K562 (cell line): ENCODE measurements around the gene DPY19L1. TPM values are rescaled to one million over a fixed set of nuclear protein-coding genes. Genes with fewer than 3 reads are reported as not detected.

ENCODE experiments used
- ATAC-seq: fragments of 200-7000 bp; cut with Tn5 transposase; 3 replicates; pipeline ENCODE4 v1.9.1; 2020; ENCODE audit warnings: moderate library complexity
- BruUV-seq: library from RNA; stranded (reverse); fragments of 400-500 nt; replicated peaks from 2 replicates; lab custom pipeline; 2021; lab: Mats Ljungman, UMichigan
- CTCF ChIA-PET: fragments of 300-600 bp; formaldehyde crosslinking; extraction: SDS; loops from one replicate; lab custom pipeline; 2021; ENCODE audit warnings: low intra/inter-chr PET ratio; lab: Yijun Ruan, JAX
- POLR2A ChIA-PET: fragments of 300-600, 350-650 bp; sonication (Branson Sonifier 250); formaldehyde crosslinking; extraction: SDS; loops from one replicate; lab custom pipeline; 2021; ENCODE audit warnings: antibody characterized with exemption, inconsistent platforms; lab: Yijun Ruan, JAX
- DNase-seq, 4 experiments: peaks; one replicate each; pipeline versions ENCODE4 v3.0.0 to v3.0.0-alpha.2; 2011 to 2018; ENCODE audit warnings: low spot score in 3 of 4, mixed read lengths in 3 of 4; ENCODE audit errors: extremely low read depth in 1 of 4
- FAIRE-seq: peaks from 2 replicates; lab custom pipeline; 2011; peaks lifted over from hg19 to GRCh38; lab: Jason Lieb, UNC
- H2AFZ ChIP-seq: 2 replicates; pipeline ENCODE4 v1.6.0; 2011; ENCODE audit warnings: low read depth, low read length, control low read depth, inconsistent platforms
- H3K27ac ChIP-seq: fragments of 200-600 bp; 3 replicates; pipeline ENCODE4 v1.8.0; 2011; ENCODE audit warnings: low read depth, mild to moderate bottlenecking, control low read depth, inconsistent platforms, low read length, moderate library complexity, mixed read lengths; ENCODE audit errors: extremely low read depth
- H3K27me3 ChIP-seq, 2 experiments: fragments of 300-600 bp in 1 of 2; 2 replicates in 1 of 2; 3 replicates in 1 of 2; pipeline versions ENCODE4 v1.6.0 to v1.8.0; 2011; ENCODE audit warnings: inconsistent platforms in 2 of 2, low read length in 2 of 2, mild to moderate bottlenecking in 1 of 2, mixed read lengths in 1 of 2, moderate library complexity in 1 of 2; ENCODE audit not compliant: control insufficient read depth in 2 of 2, insufficient read depth in 2 of 2
- H3K36me3 ChIP-seq: fragments of 300-600 bp; 3 replicates; pipeline ENCODE4 v1.8.0; 2011; ENCODE audit warnings: mild to moderate bottlenecking, low read length, inconsistent platforms; ENCODE audit not compliant: control insufficient read depth, insufficient read depth
- H3K4me1 ChIP-seq, 2 experiments: fragments of 200-600 bp in 1 of 2; replicated peaks in 1 of 2; 2 replicates in 1 of 2; 3 replicates in 1 of 2; pipeline versions ENCODE4 v1.5.1 to v1.8.0; 2011; ENCODE audit warnings: inconsistent platforms in 2 of 2, low read length in 2 of 2, mild to moderate bottlenecking in 1 of 2, mixed read lengths in 1 of 2, moderate library complexity in 1 of 2; ENCODE audit not compliant: control insufficient read depth in 2 of 2, insufficient read depth in 2 of 2
- H3K4me2 ChIP-seq: 2 replicates; pipeline ENCODE4 v1.6.1; 2011; ENCODE audit warnings: low read length, control low read depth, inconsistent platforms, mixed read lengths; ENCODE audit not compliant: insufficient read depth
- H3K4me3 ChIP-seq: fragments of 200-600 bp; sonication (generic), shearing (Covaris generic); 2 replicates; pipeline ENCODE4 v1.5.1; 2016; ENCODE audit warnings: control low read depth, inconsistent platforms
- H3K79me2 ChIP-seq: fragments of 200-600 bp; 3 replicates; pipeline ENCODE4 v1.8.0; 2011; ENCODE audit warnings: low read length, inconsistent platforms; ENCODE audit not compliant: control insufficient read depth, insufficient read depth
- H3K9ac ChIP-seq, 2 experiments: 2 replicates each; pipeline versions ENCODE4 v1.6.0 to v1.6.1; 2011; ENCODE audit warnings: low read depth in 2 of 2, low read length in 2 of 2, control low read depth in 1 of 2, inconsistent platforms in 1 of 2, mild to moderate bottlenecking in 1 of 2, mixed read lengths in 1 of 2; ENCODE audit not compliant: insufficient read depth in 1 of 2
- H3K9me1 ChIP-seq: one replicate; pipeline ENCODE4 v1.6.0; 2011; ENCODE audit warnings: inconsistent platforms, mild to moderate bottlenecking, low read length, moderate library complexity; ENCODE audit not compliant: control insufficient read depth, insufficient read depth
- H3K9me3 ChIP-seq: replicated peaks from 2 replicates; pipeline ENCODE4 v1.5.1; 2011; ENCODE audit warnings: low read depth, low read length, inconsistent platforms; ENCODE audit not compliant: control insufficient read depth, insufficient read depth
- H4K20me1 ChIP-seq: replicated peaks from 2 replicates; pipeline ENCODE4 v1.6.1; 2011; ENCODE audit warnings: low read length, inconsistent platforms, mixed read lengths; ENCODE audit not compliant: control insufficient read depth, insufficient read depth
- BCL6 ChIP-seq: fragments of 250-450 bp; sonication (Bioruptor Pico); IDR thresholded peaks from 2 replicates; pipeline ENCODE4 v1.4.0; 2020
- CGGBP1 ChIP-seq: fragments of 250-450 bp; sonication (Bioruptor Pico); IDR thresholded peaks from 2 replicates; pipeline ENCODE4 v1.9.0; 2021; ENCODE audit warnings: mild to moderate bottlenecking
- COPS2 ChIP-seq: fragments of 450-650 bp; conservative IDR thresholded peaks from 2 replicates; pipeline ENCODE4 v1.6.1; 2016; ENCODE audit warnings: mild to moderate bottlenecking, moderate library complexity
- CREB5 ChIP-seq: fragments of 250-450 bp; sonication (Bioruptor Pico); IDR thresholded peaks from 2 replicates; pipeline ENCODE4 v1.5.0; 2020; ENCODE audit warnings: mild to moderate bottlenecking
- CTCFL ChIP-seq: IDR thresholded peaks from 2 replicates; pipeline ENCODE4 v1.6.1; 2011; ENCODE audit warnings: borderline replicate concordance, low read depth, mild to moderate bottlenecking, moderate library complexity, low read length; ENCODE audit not compliant: insufficient read depth, poor library complexity, severe bottlenecking
- HCFC1 ChIP-seq: IDR thresholded peaks from 2 replicates; pipeline ENCODE4 v1.6.1; 2012; ENCODE audit warnings: low read depth, low read length, improper control_type of control experiment
- HES1 ChIP-seq: fragments of 450-650 bp; IDR thresholded peaks from 2 replicates; pipeline ENCODE4 v1.6.1; 2016; ENCODE audit warnings: low read depth, mild to moderate bottlenecking, moderate library complexity
- NCOA2 ChIP-seq, 2 experiments: fragments of 450-650 bp; IDR thresholded peaks; 2 replicates each; pipeline ENCODE4 v1.6.1; 2018; ENCODE audit warnings: mild to moderate bottlenecking in 2 of 2, moderate library complexity in 1 of 2; ENCODE audit not compliant: partially characterized antibody in 2 of 2
- NCOA4 ChIP-seq: fragments of 450-650 bp; IDR thresholded peaks from 2 replicates; pipeline ENCODE4 v1.6.1; 2018; ENCODE audit warnings: mild to moderate bottlenecking; ENCODE audit not compliant: partially characterized antibody
- PHF8 ChIP-seq: fragments of 200-600 bp; sonication (generic); IDR thresholded peaks from 2 replicates; pipeline ENCODE4 v1.6.1; 2012; ENCODE audit warnings: mixed run types, mild to moderate bottlenecking, inconsistent platforms, low read length, moderate library complexity, borderline replicate concordance
- POLR2G ChIP-seq: fragments of 200-400 bp; formaldehyde crosslinking; IDR thresholded peaks from 2 replicates; pipeline ENCODE4 v1.6.1; 2017; ENCODE audit warnings: low read depth, mild to moderate bottlenecking, antibody characterized with exemption, low read length, moderate library complexity
- POLR3G ChIP-seq: IDR thresholded peaks from 2 replicates; pipeline ENCODE4 v1.6.1; 2011; ENCODE audit not compliant: insufficient read length, insufficient replicate concordance; ENCODE audit errors: extremely low read depth
- PURB ChIP-seq: sonication (generic); formaldehyde crosslinking; IDR thresholded peaks from 2 replicates; pipeline ENCODE4 v1.9.0; 2021; ENCODE audit warnings: low read depth, mild to moderate bottlenecking, missing genetic modification reagents
- RAD51 ChIP-seq: fragments of 450-650 bp; IDR thresholded peaks from 2 replicates; pipeline ENCODE4 v1.7.1; 2016; ENCODE audit warnings: low read depth, mild to moderate bottlenecking, borderline replicate concordance
- RBBP5 ChIP-seq: fragments of 200-600 bp; sonication (generic); IDR thresholded peaks from 2 replicates; pipeline ENCODE4 v1.6.1; 2012; ENCODE audit warnings: borderline replicate concordance, mild to moderate bottlenecking, low read length, control low read depth, inconsistent platforms; ENCODE audit not compliant: insufficient read depth, poor library complexity, severe bottlenecking
- RBM25 ChIP-seq: fragments of 200-400 bp; formaldehyde crosslinking; IDR thresholded peaks from 2 replicates; pipeline ENCODE4 v1.6.1; 2018; ENCODE audit warnings: low read length, low read depth, moderate library complexity; ENCODE audit not compliant: severe bottlenecking
- TAF15 ChIP-seq: fragments of 200-400 bp; formaldehyde crosslinking; IDR thresholded peaks from 2 replicates; pipeline ENCODE4 v1.6.1; 2017; ENCODE audit warnings: mild to moderate bottlenecking, low read depth, low read length, moderate library complexity
- ZNF561 ChIP-seq: fragments of 450-650 bp; formaldehyde crosslinking; conservative IDR thresholded peaks from 2 replicates; pipeline ENCODE4 v1.4.0; 2020; ENCODE audit warnings: mild to moderate bottlenecking, moderate library complexity
- ZNF707 ChIP-seq: fragments of 250-450 bp; sonication (Bioruptor Pico); conservative IDR thresholded peaks from 2 replicates; pipeline ENCODE4 v1.8.0; 2022; ENCODE audit warnings: inconsistent platforms, mild to moderate bottlenecking, moderate library complexity
- ZNF717 ChIP-seq: fragments of 250-450 bp; sonication (Bioruptor Pico); IDR thresholded peaks from 2 replicates; pipeline ENCODE4 v1.5.0; 2021
- WGBS: fragments of 100-300 bp; shearing (Covaris generic); methylation state at CpG from one replicate; pipeline ENCODE4 v1.1.6; 2016; ENCODE audit warnings: low coverage, mixed read lengths; ENCODE audit not compliant: insufficient coverage; ENCODE audit errors: missing lambda C conversion rate; 5-methylcytosine and 5-hydroxymethylcytosine counted together
- in situ Hi-C: fragments of 300-500 bp; cut with MboI; formaldehyde crosslinking; loops from 4 replicates; pipeline ENCODE4 v1.15.0; 2018; ENCODE audit warnings: inconsistent platforms, mixed read lengths
- intact Hi-C: fragments of 100-400 bp; cut with micrococcal nuclease; formaldehyde crosslinking; loops from 2 replicates; pipeline ENCODE4 v1.14.2; 2022
- polyA plus RNA-seq, 8 experiments: library from polyadenylated mRNA; depleted of rRNA in 4 of 8; stranded (reverse) in 5 of 8; unstranded in 3 of 8; fragments of >200 nt; fragmentation: Nextera tagmentation in 2 of 8; fragmentation: Illumina TruSeq in 1 of 8; extraction: Ambion mirVana in 2 of 8; extraction: Trizol in 1 of 8; gene quantifications; 2 replicates each; pipeline versions ENCODE4 v1.2.1 to v1.2.3, GENCODE V29; 2011 to 2014; ENCODE audit warnings: inconsistent platforms in 1 of 8, missing spikeins in 1 of 8
- total RNA-seq, 7 experiments: library from RNA; depleted of rRNA in 6 of 7; stranded (reverse); fragments of >200 nt in 6 of 7; fragmentation: Illumina TruSeq in 2 of 7; extraction: Trizol in 2 of 7; gene quantifications; 2 replicates each; pipeline versions ENCODE4 v1.2.1 to v1.2.3, GENCODE V29; 2011 to 2021; ENCODE audit warnings: low replicate concordance in 1 of 7

The DPY19L1 gene
- total and polyA plus RNA-seq, 9 of the 15 experiments (the other 6 are each of a cell fraction or from before 2014, with no cell fraction given): 4.0 to 34.3 (median 22.1) TPM

- in situ Hi-C loops (no loop called here), intact Hi-C loops (no loop called here)
- H3K9ac ChIP-seq: no peak overlapping the region; a peak in 1 of 4 replicates
- H3K4me3 ChIP-seq: no peak overlapping the region
- ATAC-seq (no peak), FAIRE-seq (no peak), DNase-seq (no peak)
- WGBS: 96% methylated on average over 8 of the region's 12 CpGs
- no peak overlapping the region for H3K27ac ChIP-seq
- no peaks in the 10 kb centered on the region for H3K36me3 ChIP-seq
- H4K20me1 ChIP-seq: no peaks in the 10 kb centered on the region
- H3K27me3 ChIP-seq: no peaks in the 10 kb centered on the region
- H2AFZ ChIP-seq: no peak overlapping the region
- CTCF ChIA-PET: no interaction called here
- BruUV-seq: no TSS peak
- H3K4me1 ChIP-seq: peaks cover 5 to 12% of the 10 kb centered on the region in 2 experiments
- no peak for TF ChIP-seq CREB5 (CRISPR knock-in tag)
- TF ChIP-seq RBBP5: no peak
- TF ChIP-seq POLR2G: no peak
- no peak for TF ChIP-seq CTCFL
- TF ChIP-seq COPS2: no peak
- TF ChIP-seq RBM25: no peak
- TF ChIP-seq BCL6 (CRISPR knock-in tag): no peak
- no peak for TF ChIP-seq NCOA2 (IDR thresholded peaks at IDR 0.05; ENCODE audit: partially characterized antibody in 2 of 2)
- no peak for TF ChIP-seq POLR3G
- TF ChIP-seq TAF15: no peak
- TF ChIP-seq ZNF561 (CRISPR knock-in tag): no peak
- no peak for TF ChIP-seq HES1
- no peak for TF ChIP-seq ZNF717 (CRISPR knock-in tag)
- no peak for TF ChIP-seq NCOA4
- no peak for TF ChIP-seq ZNF707 (CRISPR knock-in tag)
- no peak for TF ChIP-seq PHF8
- no peak for TF ChIP-seq PURB (CRISPR knock-in tag)
- TF ChIP-seq RAD51: no peak
- TF ChIP-seq HCFC1: no peak
- no peak for TF ChIP-seq CGGBP1 (CRISPR knock-in tag)
- no peaks in the 10 kb centered on the region for H3K9me3 ChIP-seq
- peaks cover 54% of the 10 kb centered on the region for H3K79me2 ChIP-seq
- H3K4me2 ChIP-seq: no peak overlapping the region
- POLR2A ChIA-PET: no interaction called here
- H3K9me1 ChIP-seq: no peaks in the 10 kb centered on the region
These were observed 14.6 kb downstream of the DPY19L1 start for GRCh38 chr7:35022725-35023124.
